Endothelial cell of umbilical vein (primary cell): Measurements from ENCODE around the gene OOSP2. TPM values are rescaled to one million over a fixed set of nuclear protein-coding genes. Genes with fewer than 3 reads are reported as not detected.

ENCODE experiments used
- BruUV-seq: library from RNA; stranded (reverse); fragments of 400-500 nt; replicated peaks from 2 replicates; lab custom pipeline; 2021; lab: Mats Ljungman, UMichigan
- CTCF ChIA-PET: fragments of 300-600, 350-600 bp; sonication (Branson Sonifier 250); formaldehyde crosslinking; loops from one replicate; lab custom pipeline; 2021; ENCODE audit warnings: antibody characterized with exemption, inconsistent platforms; lab: Charles Lee
- POLR2A ChIA-PET: fragments of 300-600, 350-600 bp; sonication (Branson Sonifier 250); formaldehyde crosslinking; loops from one replicate; lab custom pipeline; 2021; ENCODE audit warnings: antibody characterized with exemption, inconsistent platforms; lab: Charles Lee
- DNase-seq: peaks from one replicate; pipeline ENCODE4 v3.0.0-alpha.2; 2011; ENCODE audit warnings: low read depth, low spot score
- FAIRE-seq: peaks from 2 replicates; lab custom pipeline; 2011; peaks lifted over from hg19 to GRCh38; lab: Jason Lieb, UNC
- H2AFZ ChIP-seq: 2 replicates; pipeline ENCODE4 v1.6.0; 2012; ENCODE audit warnings: low read depth, low read length, control low read depth, inconsistent platforms
- H3K27ac ChIP-seq: 2 replicates; pipeline ENCODE4 v1.5.1; 2011; ENCODE audit warnings: low read depth, mild to moderate bottlenecking, control low read depth, low read length, moderate library complexity; ENCODE audit not compliant: insufficient read depth
- H3K27me3 ChIP-seq, 2 experiments: 2 replicates each; pipeline versions ENCODE4 v1.6.0 to v1.6.1; 2011; ENCODE audit warnings: low read length in 2 of 2, mixed read lengths in 1 of 2; ENCODE audit not compliant: control insufficient read depth in 2 of 2, insufficient read depth in 2 of 2
- H3K36me3 ChIP-seq, 2 experiments: 2 replicates in 1 of 2; 3 replicates in 1 of 2; pipeline ENCODE4 v1.5.1; 2011; ENCODE audit warnings: low read length in 2 of 2, mild to moderate bottlenecking in 1 of 2, moderate library complexity in 1 of 2; ENCODE audit not compliant: control insufficient read depth in 2 of 2, insufficient read depth in 2 of 2; ENCODE audit errors: extremely low read depth in 1 of 2
- H3K4me1 ChIP-seq: 3 replicates; pipeline ENCODE4 v1.5.1; 2011; ENCODE audit warnings: mild to moderate bottlenecking, low read length; ENCODE audit not compliant: control insufficient read depth, insufficient read depth; ENCODE audit errors: extremely low read depth
- H3K4me2 ChIP-seq: 2 replicates; pipeline ENCODE4 v1.6.1; 2011; ENCODE audit warnings: low read length, control low read depth, mixed read lengths; ENCODE audit not compliant: insufficient read depth
- H3K4me3 ChIP-seq, 3 experiments: fragments of 200-600 bp in 1 of 3; sonication (generic), shearing (Covaris generic) in 1 of 3; replicated peaks in 1 of 3; 2 replicates each; pipeline ENCODE4 v1.5.1; 2011 to 2016; ENCODE audit warnings: control low read depth in 3 of 3, low read length in 3 of 3, mild to moderate bottlenecking in 2 of 3, inconsistent platforms in 1 of 3, low read depth in 1 of 3, moderate library complexity in 1 of 3; ENCODE audit not compliant: insufficient read depth in 1 of 3
- H3K79me2 ChIP-seq: 2 replicates; pipeline ENCODE4 v1.6.0; 2012; ENCODE audit warnings: low read length, inconsistent platforms; ENCODE audit not compliant: control insufficient read depth, insufficient read depth
- H3K9ac ChIP-seq: replicated peaks from 2 replicates; pipeline ENCODE3; 2011; ENCODE audit warnings: low read length, control low read depth; ENCODE audit not compliant: insufficient read depth; ENCODE audit errors: extremely low read depth
- H3K9me1 ChIP-seq: replicated peaks from 3 replicates; pipeline ENCODE4 v1.6.0; 2011; ENCODE audit warnings: mild to moderate bottlenecking, low read length; ENCODE audit not compliant: control insufficient read depth, insufficient read depth; ENCODE audit errors: extremely low read depth
- H3K9me3 ChIP-seq: replicated peaks from 2 replicates; pipeline ENCODE4 v1.5.1; 2012; ENCODE audit warnings: low read length, inconsistent platforms; ENCODE audit not compliant: control insufficient read depth, insufficient read depth
- H4K20me1 ChIP-seq: replicated peaks from 2 replicates; pipeline ENCODE3; 2011; ENCODE audit warnings: mild to moderate bottlenecking, low read length; ENCODE audit not compliant: control insufficient read depth, insufficient read depth; ENCODE audit errors: extremely low read depth
- CTCF ChIP-seq, 2 donors: IDR thresholded peaks; 1 replicate in 1 of 2; 2 replicates in 1 of 2; pipeline ENCODE4 v1.5.1; 2011; ENCODE audit warnings: low read length in 2 of 2, mild to moderate bottlenecking in 2 of 2, moderate library complexity in 2 of 2, control low read depth in 1 of 2, inconsistent platforms in 1 of 2, low read depth in 1 of 2; ENCODE audit not compliant: insufficient read depth in 1 of 2; ENCODE audit errors: extremely low read depth in 1 of 2
- EZH2 ChIP-seq: IDR thresholded peaks from 2 replicates; pipeline ENCODE4 v1.6.1; 2012; ENCODE audit warnings: borderline replicate concordance, low read depth, mild to moderate bottlenecking, moderate library complexity, low read length, inconsistent platforms; ENCODE audit not compliant: severe bottlenecking
- GATA2 ChIP-seq: IDR thresholded peaks from 2 replicates; pipeline ENCODE4 v1.7.0; 2011; ENCODE audit warnings: low read depth, mild to moderate bottlenecking, moderate library complexity, mixed read lengths, low read length; ENCODE audit not compliant: insufficient read length, insufficient read depth
- JUN ChIP-seq: IDR thresholded peaks from 2 replicates; pipeline ENCODE4 v1.6.1; 2011; ENCODE audit warnings: borderline replicate concordance, low read depth; ENCODE audit not compliant: insufficient read length, insufficient read depth
- MAX ChIP-seq: IDR thresholded peaks from 2 replicates; pipeline ENCODE4 v1.6.1; 2011; ENCODE audit not compliant: insufficient read depth, insufficient read length
- dilution Hi-C: fragments of 300-500 bp; cut with MboI; formaldehyde crosslinking; loops from one replicate; pipeline ENCODE4 v1.15.0; 2019; ENCODE audit warnings: low sequenced_read_pairs; ENCODE audit not compliant: extremely low pct_ligation_motif_present
- intact Hi-C: fragments of 100-400 bp; cut with micrococcal nuclease; formaldehyde crosslinking; loops from one replicate; pipeline ENCODE4 v1.10.0; 2022
- polyA plus RNA-seq, 4 experiments: library from polyadenylated mRNA; depleted of rRNA in 3 of 4; stranded (reverse) in 3 of 4; unstranded in 1 of 4; fragments of >200 nt; gene quantifications; 2 replicates each; pipeline versions ENCODE4 v1.2.1 to v1.2.3, GENCODE V29; 2011 to 2012; ENCODE audit warnings: missing spikeins in 1 of 4
- total RNA-seq: library from RNA; stranded (reverse); gene quantifications from 2 replicates; pipeline ENCODE4 v1.2.3, GENCODE V29; 2021

OOSP2 gene
- total and polyA plus RNA-seq, 2 donors (not counting 3 experiments of a cell fraction or from before 2014, with no cell fraction given) = not detected

GRCh38 chr11:59999691-60000090 is 40.5 kb upstream of the OOSP2 start:
- H2AFZ ChIP-seq = no peak overlapping the region
- H3K9me1 ChIP-seq = no peaks in the 10 kb centered on the region
- H3K4me1 ChIP-seq = no peaks in the 10 kb centered on the region
- no peaks in the 10 kb centered on the region for H3K36me3 ChIP-seq
- no peak for TF ChIP-seq MAX
- TF ChIP-seq JUN = no peak
- peaks cover 6% of the 10 kb centered on the region in 2 experiments for H3K27me3 ChIP-seq
- no peak overlapping the region for H3K27ac ChIP-seq
- no peak overlapping the region for H3K9ac ChIP-seq
- no peak overlapping the region for H3K4me2 ChIP-seq
- no peak for DNase-seq
- no TSS peak for BruUV-seq
- no peak overlapping the region for H3K4me3 ChIP-seq
- dilution Hi-C loops (no loop called here), intact Hi-C loops (no loop called here)
- no peak for FAIRE-seq
- no peaks in the 10 kb centered on the region for H3K9me3 ChIP-seq
- no peaks in the 10 kb centered on the region for H3K79me2 ChIP-seq
- CTCF ChIA-PET = no interaction called here
- POLR2A ChIA-PET = no interaction called here
- H4K20me1 ChIP-seq = no peaks in the 10 kb centered on the region

GRCh38 chr11:60003729-60004128 is 36.5 kb upstream of the OOSP2 start:
- no peak overlapping the region for H3K27ac ChIP-seq
- DNase-seq (no peak), FAIRE-seq (no peak)
- no peak overlapping the region for H3K4me3 ChIP-seq
- no peaks in the 10 kb centered on the region for H3K79me2 ChIP-seq
- H3K9ac ChIP-seq = no peak overlapping the region
- ChIA-PET CTCF (interaction anchor here (1.0 to 1.8 kb wide), 2 partner anchors 11 to 17 kb away, joined by 4 read pairs; no protein-coding TSS in a partner anchor), POLR2A (no interaction called here)
- no peaks in the 10 kb centered on the region for H3K9me1 ChIP-seq
- dilution Hi-C loops = no loop called here
- no peaks in the 10 kb centered on the region for H3K4me1 ChIP-seq
- no peaks in the 10 kb centered on the region for H3K9me3 ChIP-seq
- no peak overlapping the region for H3K4me2 ChIP-seq
- BruUV-seq = no TSS peak
- H3K27me3 ChIP-seq = peaks cover 0 to 3% of the 10 kb centered on the region in 2 experiments
- intact Hi-C loops = no loop called here
- no peaks in the 10 kb centered on the region for H4K20me1 ChIP-seq
- no peak overlapping the region for H2AFZ ChIP-seq
- TF ChIP-seq CTCF (IDR thresholded peaks at IDR 0.05; ENCODE audit: extremely low read depth in 1 of 2, insufficient read depth in 1 of 2, low read depth in 1 of 2, low read length in 2 of 2) (no peak), EZH2 (no peak), GATA2 (no peak)
- H3K36me3 ChIP-seq = no peaks in the 10 kb centered on the region
